Smooth muscle cell (in vitro differentiated cells): ENCODE results near the gene RNF19B. TPM values are rescaled to one million over a fixed set of nuclear protein-coding genes. Genes with fewer than 3 reads are reported as not detected.

Experiments used
- DNase-seq: peaks from one replicate; lab custom pipeline; 2025; ENCODE audit not compliant: unreplicated experiment; lab: John Stamatoyannopoulos, UW
- H2AFZ ChIP-seq: fragments of 200-600 bp; sonication (generic); 2 replicates; pipeline ENCODE4 v1.6.0; 2016; ENCODE audit warnings: antibody characterized with exemption, low read depth, mild to moderate bottlenecking
- H3F3A ChIP-seq: fragments of 200-600 bp; sonication (generic); 2 replicates; pipeline ENCODE4 v1.6.0; 2017; ENCODE audit warnings: antibody characterized with exemption, low read depth
- H3K27ac ChIP-seq: fragments of 200-600 bp; sonication (generic); 2 replicates; pipeline ENCODE4 v1.5.1; 2016; ENCODE audit warnings: low read depth, mild to moderate bottlenecking
- H3K27me3 ChIP-seq: fragments of 200-600 bp; sonication (generic); 2 replicates; pipeline ENCODE4 v1.6.1; 2016; ENCODE audit warnings: low read depth, mild to moderate bottlenecking
- H3K36me3 ChIP-seq: fragments of 200-600 bp; sonication (generic); 2 replicates; pipeline ENCODE4 v1.5.1; 2016; ENCODE audit warnings: low read depth
- H3K4me1 ChIP-seq: fragments of 200-600 bp; sonication (generic); 2 replicates; pipeline ENCODE4 v1.5.1; 2016; ENCODE audit warnings: low read depth
- H3K4me2 ChIP-seq: fragments of 200-600 bp; sonication (generic); 2 replicates; pipeline ENCODE4 v1.6.0; 2016; ENCODE audit warnings: mild to moderate bottlenecking
- H3K4me3 ChIP-seq: fragments of 200-600 bp; sonication (generic); 2 replicates; pipeline ENCODE4 v1.5.1; 2016; ENCODE audit warnings: mild to moderate bottlenecking
- H3K79me2 ChIP-seq: fragments of 200-600 bp; sonication (generic); 2 replicates; pipeline ENCODE4 v1.6.0; 2016; ENCODE audit warnings: low read depth, mild to moderate bottlenecking
- H3K9ac ChIP-seq: fragments of 200-600 bp; sonication (generic); 2 replicates; pipeline ENCODE4 v1.6.0; 2016; ENCODE audit warnings: low read depth
- H3K9me3 ChIP-seq: fragments of 200-600 bp; sonication (generic); replicated peaks from 2 replicates; pipeline ENCODE4 v1.5.1; 2016; ENCODE audit warnings: low read depth
- H4K20me1 ChIP-seq: fragments of 200-600 bp; sonication (generic); 2 replicates; pipeline ENCODE4 v1.6.0; 2016; ENCODE audit warnings: low read depth
- CTCF ChIP-seq: fragments of 200-600 bp; sonication (generic); IDR thresholded peaks from 2 replicates; pipeline ENCODE4 v1.5.1; 2017; ENCODE audit warnings: borderline replicate concordance, mild to moderate bottlenecking, antibody characterized with exemption; ENCODE audit not compliant: insufficient read depth, poor library complexity, severe bottlenecking
- WGBS: methylation state at CpG from one replicate; pipeline ENCODE4 v1.1.7; 2016; ENCODE audit warnings: low lambda C conversion rate; 5-methylcytosine and 5-hydroxymethylcytosine counted together
- polyA plus RNA-seq: library from polyadenylated mRNA; unstranded; fragments of >200 nt; fragmentation: Nextera tagmentation; extraction: Ambion mirVana; gene quantifications from 2 replicates; pipeline ENCODE4 v1.2.1, GENCODE V29; 2016
- total RNA-seq: library from RNA; depleted of rRNA; stranded (reverse); fragments of >200 nt; gene quantifications from 2 replicates; pipeline ENCODE4 v1.2.3, GENCODE V29; 2014

Gene RNF19B
- total and polyA plus RNA-seq, 2 experiments from 2014 or later, result 11.2 to 12.3 TPM

DNA sequence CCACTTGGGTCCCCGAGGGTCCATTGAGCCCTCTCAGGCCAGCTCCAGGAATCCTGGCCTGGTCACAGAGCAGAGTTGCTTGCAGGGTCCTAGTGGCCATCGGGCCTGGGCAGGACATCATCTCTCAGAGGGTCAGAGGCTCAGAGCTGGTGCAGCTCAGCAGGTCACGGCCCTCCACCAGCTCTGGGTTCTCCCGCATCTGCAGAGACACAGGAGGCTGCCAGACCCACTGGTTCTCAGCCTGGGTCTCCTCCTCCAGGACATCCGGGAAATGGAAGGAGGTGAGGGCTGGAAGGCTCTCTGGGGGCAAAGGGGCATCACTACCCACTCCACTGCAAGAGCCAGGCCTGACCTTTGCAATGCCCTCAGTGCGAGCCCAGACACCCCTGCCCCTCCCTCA lies 69.9 kb downstream of the RNF19B start:
- H3F3A ChIP-seq, result no peaks in the 10 kb centered on the region
- H3K9me3 ChIP-seq, result no peaks in the 10 kb centered on the region
- no peaks in the 10 kb centered on the region for H3K4me1 ChIP-seq
- no peak for TF ChIP-seq CTCF
- no peak for DNase-seq
- no peak overlapping the region for H3K27ac ChIP-seq
- no peak overlapping the region for H3K9ac ChIP-seq
- H3K79me2 ChIP-seq, result no peaks in the 10 kb centered on the region
- peaks cover 6% of the 10 kb centered on the region for H3K27me3 ChIP-seq
- WGBS, result 92% methylated on average over 6 of the region's 6 CpGs
- H3K36me3 ChIP-seq, result no peaks in the 10 kb centered on the region
- H3K4me2 ChIP-seq, result no peak overlapping the region
- no peaks in the 10 kb centered on the region for H4K20me1 ChIP-seq
- no peak overlapping the region for H2AFZ ChIP-seq
- no peak overlapping the region for H3K4me3 ChIP-seq

GRCh38 chr1:32894019-32894600 lies 70.5 kb downstream of the RNF19B start:
- Histone ChIP-seq H3F3A (no peaks in the 10 kb centered on the region), H3K36me3 (no peaks in the 10 kb centered on the region), H3K27ac (no peak overlapping the region), H2AFZ (no peak overlapping the region), H3K4me1 (no peaks in the 10 kb centered on the region), H3K79me2 (no peaks in the 10 kb centered on the region), H3K4me3 (no peak overlapping the region), H3K4me2 (peak overlapping the region; percentile 95), H3K27me3 (peaks cover 6% of the 10 kb centered on the region), H4K20me1 (no peaks in the 10 kb centered on the region), H3K9ac (no peak overlapping the region), H3K9me3 (no peaks in the 10 kb centered on the region)
- 68% methylated on average over 6 of the region's 8 CpGs for WGBS
- no peak for TF ChIP-seq CTCF
- DNase-seq, result no peak

- 4% methylated on average over 31 of the region's 58 CpGs for WGBS
- Histone ChIP-seq H3K9ac (no peak overlapping the region), H3K4me3 (peak overlapping the region; percentile 56), H3K27ac (no peak overlapping the region), H2AFZ (peak overlapping the region; percentile 79), H3F3A (no peaks in the 10 kb centered on the region), H3K36me3 (no peaks in the 10 kb centered on the region), H3K27me3 (peaks cover 6% of the 10 kb centered on the region), H3K4me1 (no peaks in the 10 kb centered on the region), H3K9me3 (no peaks in the 10 kb centered on the region), H4K20me1 (no peaks in the 10 kb centered on the region), H3K79me2 (no peaks in the 10 kb centered on the region), H3K4me2 (peak overlapping the region; percentile 95)
- DNase-seq, result no peak
- peak; percentile 6 for TF ChIP-seq CTCF
Measured at GRCh38 chr1:32893198-32894018, 71.2 kb downstream of the RNF19B start.
